NB4 (cell line): Measurements from ENCODE around the gene PRSS38.

Experiments
- DNase-seq: peaks from one replicate; pipeline ENCODE4 v3.0.0; 2010; ENCODE audit warnings: low read depth
- H3K4me3 ChIP-seq: one replicate; pipeline ENCODE4 v1.5.1; 2011; ENCODE audit warnings: mild to moderate bottlenecking, low read depth, low read length, moderate library complexity
- CTCF ChIP-seq: IDR thresholded peaks from one replicate; pipeline ENCODE4 v1.5.1; 2012; ENCODE audit warnings: low read depth, low read length
- MAX ChIP-seq: IDR thresholded peaks from 2 replicates; pipeline ENCODE4 v1.6.1; 2011; ENCODE audit warnings: low read depth, low read length
- MYC ChIP-seq: IDR thresholded peaks from 2 replicates; pipeline ENCODE4 v1.6.1; 2011; ENCODE audit warnings: low read depth, low read length
- POLR2A ChIP-seq: IDR thresholded peaks from 2 replicates; pipeline ENCODE4 v1.6.1; 2011; ENCODE audit warnings: mild to moderate bottlenecking; ENCODE audit not compliant: insufficient read length; ENCODE audit errors: extremely low read depth

The PRSS38 gene

GRCh38 chr1:227848430-227848932 is 33.0 kb downstream of the PRSS38 start:
- no peak for DNase-seq
- TF ChIP-seq MAX: no peak
- no peak for TF ChIP-seq POLR2A
- TF ChIP-seq MYC: no peak
- TF ChIP-seq CTCF: no peak
- no peak overlapping the region for H3K4me3 ChIP-seq

- no peak for TF ChIP-seq MAX
- no peak for TF ChIP-seq MYC
- no peak for TF ChIP-seq CTCF
- TF ChIP-seq POLR2A: no peak
- no peak for DNase-seq
- H3K4me3 ChIP-seq: no peak overlapping the region
Observed at GRCh38 chr1:227849251-227849650, 33.8 kb downstream of the PRSS38 start.

GRCh38 chr1:227854189-227854588 is 38.7 kb downstream of the PRSS38 start:
- DNase-seq: no peak
- no peak for TF ChIP-seq MAX
- TF ChIP-seq CTCF: no peak
- no peak for TF ChIP-seq MYC
- no peak for TF ChIP-seq POLR2A
- H3K4me3 ChIP-seq: no peak overlapping the region

- DNase-seq: no peak
- H3K4me3 ChIP-seq: no peak overlapping the region
- no peak for TF ChIP-seq MYC
- TF ChIP-seq CTCF: no peak
- TF ChIP-seq MAX: no peak
- no peak for TF ChIP-seq POLR2A
Observed at GRCh38 chr1:227855687-227856086, 40.2 kb downstream of the PRSS38 start.

- no peak for DNase-seq
- H3K4me3 ChIP-seq: no peak overlapping the region
- TF ChIP-seq MAX (no peak), MYC (no peak), POLR2A (no peak), CTCF (no peak)
Observed at GRCh38 chr1:227856147-227856858, 40.8 kb downstream of the PRSS38 start.
